Neuronal stem cell (in vitro differentiated cells): ENCODE measurements around the gene PFKFB3.

Experiments used
- DNase-seq: peaks from one replicate; pipeline ENCODE4 v3.0.0-alpha.2; 2013; ENCODE audit warnings: low spot score
- H2AFZ ChIP-seq: one replicate; pipeline ENCODE4 v1.6.1; 2013; ENCODE audit warnings: mild to moderate bottlenecking, low read length, inconsistent platforms
- H2AK5ac ChIP-seq: 2 replicates; pipeline ENCODE4 v1.6.1; 2013; ENCODE audit warnings: low read depth, mild to moderate bottlenecking, inconsistent platforms, low read length, moderate library complexity, mixed read lengths
- H2BK120ac ChIP-seq: 2 replicates; pipeline ENCODE4 v1.6.1; 2013; ENCODE audit warnings: low read depth, mild to moderate bottlenecking, inconsistent platforms, low read length, moderate library complexity, mixed read lengths
- H2BK12ac ChIP-seq: one replicate; pipeline ENCODE4 v1.6.1; 2013; ENCODE audit warnings: low read length, inconsistent platforms
- H2BK15ac ChIP-seq: 2 replicates; pipeline ENCODE4 v1.6.1; 2013; ENCODE audit warnings: mild to moderate bottlenecking, low read length, inconsistent platforms, mixed read lengths
- H2BK5ac ChIP-seq: one replicate; pipeline ENCODE4 v1.6.1; 2013; ENCODE audit warnings: inconsistent platforms, mild to moderate bottlenecking, low read length, moderate library complexity
- H3K14ac ChIP-seq: one replicate; pipeline ENCODE4 v1.6.1; 2013; ENCODE audit warnings: low read length, inconsistent platforms
- H3K18ac ChIP-seq: 2 replicates; pipeline ENCODE4 v1.6.1; 2013; ENCODE audit warnings: low read length, inconsistent platforms
- H3K23ac ChIP-seq: 2 replicates; pipeline ENCODE4 v1.6.1; 2013; ENCODE audit warnings: low read depth, mild to moderate bottlenecking, mixed read lengths, low read length, inconsistent platforms; ENCODE audit not compliant: poor library complexity
- H3K27ac ChIP-seq: replicated peaks from 3 replicates; pipeline ENCODE4 v1.5.1; 2013; ENCODE audit warnings: low read length, inconsistent platforms
- H3K27me3 ChIP-seq, 3 experiments: 2 replicates each; pipeline ENCODE4 v1.6.1; 2013; ENCODE audit warnings: low read length in 3 of 3, mild to moderate bottlenecking in 2 of 3, inconsistent platforms in 1 of 3, low read depth in 1 of 3, mixed read lengths in 1 of 3, moderate library complexity in 1 of 3; ENCODE audit not compliant: control insufficient read depth in 3 of 3, insufficient read depth in 3 of 3
- H3K36me3 ChIP-seq, 2 donors: replicated peaks in 1 of 2; 2 replicates each; pipeline ENCODE4 v1.6.1; 2013; ENCODE audit warnings: low read length in 2 of 2; ENCODE audit not compliant: control insufficient read depth in 2 of 2, insufficient read depth in 2 of 2
- H3K4ac ChIP-seq: 2 replicates; pipeline ENCODE4 v1.6.1; 2013; ENCODE audit warnings: inconsistent platforms, mild to moderate bottlenecking, low read length, moderate library complexity
- H3K4me1 ChIP-seq, 2 donors: 1 replicate in 1 of 2; 2 replicates in 1 of 2; pipeline ENCODE4 v1.6.1; 2013; ENCODE audit warnings: low read length in 2 of 2, low read depth in 1 of 2; ENCODE audit not compliant: control insufficient read depth in 2 of 2, insufficient read depth in 1 of 2
- H3K4me2 ChIP-seq: one replicate; pipeline ENCODE4 v1.6.1; 2013; ENCODE audit warnings: mild to moderate bottlenecking, low read length, inconsistent platforms; ENCODE audit not compliant: insufficient read depth, poor library complexity, severe bottlenecking
- H3K4me3 ChIP-seq, 2 donors: 2 replicates each; pipeline ENCODE4 v1.5.1; 2013; ENCODE audit warnings: low read length in 2 of 2, mild to moderate bottlenecking in 2 of 2, inconsistent platforms in 1 of 2, moderate library complexity in 1 of 2
- H3K79me1 ChIP-seq: one replicate; pipeline ENCODE4 v1.6.1; 2013; ENCODE audit warnings: low read depth, mild to moderate bottlenecking, inconsistent platforms, low read length, moderate library complexity
- H3K9ac ChIP-seq: one replicate; pipeline ENCODE4 v1.6.1; 2013; ENCODE audit warnings: mild to moderate bottlenecking, low read depth, low read length, inconsistent platforms; ENCODE audit not compliant: poor library complexity
- H3K9me3 ChIP-seq, 2 donors: replicated peaks in 1 of 2; 2 replicates each; pipeline versions ENCODE3 to v1.6.1; 2013; ENCODE audit warnings: low read length in 2 of 2, mild to moderate bottlenecking in 2 of 2, inconsistent platforms in 1 of 2, low read depth in 1 of 2, mixed read lengths in 1 of 2, moderate library complexity in 1 of 2; ENCODE audit not compliant: control insufficient read depth in 2 of 2, insufficient read depth in 1 of 2
- H4K8ac ChIP-seq: one replicate; pipeline ENCODE4 v1.6.1; 2013; ENCODE audit warnings: low read depth, mild to moderate bottlenecking, inconsistent platforms, low read length, moderate library complexity
- H4K91ac ChIP-seq: one replicate; pipeline ENCODE4 v1.6.1; 2013; ENCODE audit warnings: low read length, low read depth, mild to moderate bottlenecking, inconsistent platforms; ENCODE audit not compliant: poor library complexity
- WGBS, 2 donors: extraction: QIAGEN DNeasy Blood & Tissue Kit; methylation state at CpG; one replicate each; pipeline ENCODE4 v1.1.7; 2013; ENCODE audit warnings: missing lambda C conversion rate in 2 of 2, mixed read lengths in 1 of 2; ENCODE audit not compliant: insufficient read length in 2 of 2, insufficient replicate concordance in 1 of 2; ENCODE audit errors: extremely low coverage in 2 of 2; 5-methylcytosine and 5-hydroxymethylcytosine counted together

PFKFB3 gene

DNA sequence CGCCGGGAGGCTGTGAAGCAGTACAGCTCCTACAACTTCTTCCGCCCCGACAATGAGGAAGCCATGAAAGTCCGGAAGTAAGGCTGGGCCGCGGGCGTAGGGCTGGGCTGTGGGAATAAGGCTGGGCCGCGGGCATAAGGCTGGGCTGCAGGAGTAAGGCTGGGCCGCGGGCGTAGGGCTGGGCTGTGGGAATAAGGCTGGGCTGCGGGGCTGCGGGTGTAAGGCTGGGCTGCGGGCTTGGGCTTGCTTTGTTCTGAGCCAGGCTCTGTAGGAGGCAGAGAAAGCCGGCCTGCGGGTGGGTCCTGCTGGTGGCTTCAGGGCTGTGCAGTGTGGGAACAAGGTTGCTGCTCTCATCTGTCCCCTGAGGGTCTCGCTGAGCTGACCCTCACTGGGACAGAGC lies 12.5 kb downstream of the PFKFB3 start:
- peaks cover 45 to 71% of the 10 kb centered on the region in 2 donors for H3K36me3 ChIP-seq
- H3K27me3 ChIP-seq, result no peaks in the 10 kb centered on the region
- H2AFZ ChIP-seq, result no peak overlapping the region
- no peak overlapping the region for H3K9ac ChIP-seq
- no peak overlapping the region for H3K4me3 ChIP-seq
- peak overlapping the region; percentile 56 for H2BK5ac ChIP-seq
- no peak overlapping the region for H3K18ac ChIP-seq
- H4K91ac ChIP-seq, result no peak overlapping the region
- H3K23ac ChIP-seq, result peak overlapping the region; percentile 17
- H3K27ac ChIP-seq, result no peak overlapping the region
- no peak overlapping the region for H2AK5ac ChIP-seq
- peaks cover 12% of the 10 kb centered on the region for H3K79me1 ChIP-seq
- H2BK12ac ChIP-seq, result no peak overlapping the region
- no peak overlapping the region for H2BK15ac ChIP-seq
- peaks cover 13 to 26% of the 10 kb centered on the region in 2 donors for H3K4me1 ChIP-seq
- H3K4ac ChIP-seq, result no peak overlapping the region
- no peak overlapping the region for H3K4me2 ChIP-seq
- no peak overlapping the region for H4K8ac ChIP-seq
- no peak overlapping the region for H3K14ac ChIP-seq
- no CpG with 5 or more reads among the region's 19 CpGs for WGBS, 2 donors
- DNase-seq, result no peak
- H3K9me3 ChIP-seq, result peaks cover 0 to 3% of the 10 kb centered on the region in 2 donors
- no peak overlapping the region for H2BK120ac ChIP-seq

DNA sequence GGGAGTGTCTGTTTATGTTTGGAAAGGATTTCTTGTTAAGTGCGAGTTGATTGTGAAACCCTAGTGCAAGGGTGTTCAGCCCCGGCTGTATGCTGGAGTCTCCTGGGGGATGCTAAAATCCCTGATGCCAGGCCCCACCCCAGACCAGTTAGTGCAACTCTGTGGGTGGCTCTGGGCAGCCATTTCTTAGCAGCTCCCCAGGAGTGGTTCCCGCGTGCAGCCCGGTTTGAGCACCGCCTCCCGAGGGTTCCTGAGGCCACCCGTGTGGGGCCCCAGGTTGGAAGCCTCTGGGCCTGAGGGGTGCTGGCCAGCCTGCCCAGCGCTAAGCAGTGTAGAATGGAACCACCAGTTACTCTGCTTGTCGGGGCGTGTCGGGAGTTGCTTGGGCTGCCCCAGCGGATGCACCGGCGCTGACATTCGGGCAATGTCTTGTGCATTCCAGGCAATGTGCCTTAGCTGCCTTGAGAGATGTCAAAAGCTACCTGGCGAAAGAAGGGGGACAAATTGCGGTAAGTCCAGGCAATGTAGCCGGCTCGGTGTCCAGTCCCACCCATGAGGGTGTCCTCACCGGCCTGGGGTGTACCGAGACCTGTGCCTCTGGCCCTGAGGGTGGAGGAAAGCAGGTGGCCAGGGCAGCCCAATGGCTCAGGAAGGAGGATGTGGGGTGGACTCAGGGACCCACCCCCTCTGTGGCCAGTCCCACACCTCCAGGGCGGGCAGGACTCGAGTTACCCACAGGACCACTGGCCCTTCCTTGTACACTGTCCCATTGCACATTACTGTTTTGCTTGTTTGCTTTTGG lies 13.2 kb downstream of the PFKFB3 start:
- Histone ChIP-seq H4K91ac (no peak overlapping the region), H2BK120ac (no peak overlapping the region), H4K8ac (no peak overlapping the region), H2BK15ac (no peak overlapping the region), H3K4me3 (no peak overlapping the region), H3K79me1 (peaks cover 15% of the 10 kb centered on the region), H2AFZ (no peak overlapping the region), H3K23ac (no peak overlapping the region), H3K4me1 (peaks cover 12 to 25% of the 10 kb centered on the region in 2 donors), H3K36me3 (peaks cover 50 to 77% of the 10 kb centered on the region in 2 donors), H3K4ac (no peak overlapping the region), H3K14ac (no peak overlapping the region), H2BK5ac (peak overlapping the region; percentile 56), H3K27me3 (no peaks in the 10 kb centered on the region), H3K9ac (no peak overlapping the region), H3K9me3 (peaks cover 0 to 3% of the 10 kb centered on the region in 2 donors), H3K18ac (no peak overlapping the region), H3K27ac (no peak overlapping the region), H2BK12ac (no peak overlapping the region), H2AK5ac (no peak overlapping the region), H3K4me2 (no peak overlapping the region)
- no peak for DNase-seq
- no CpG with 5 or more reads among the region's 24 CpGs for WGBS, 2 donors

DNA sequence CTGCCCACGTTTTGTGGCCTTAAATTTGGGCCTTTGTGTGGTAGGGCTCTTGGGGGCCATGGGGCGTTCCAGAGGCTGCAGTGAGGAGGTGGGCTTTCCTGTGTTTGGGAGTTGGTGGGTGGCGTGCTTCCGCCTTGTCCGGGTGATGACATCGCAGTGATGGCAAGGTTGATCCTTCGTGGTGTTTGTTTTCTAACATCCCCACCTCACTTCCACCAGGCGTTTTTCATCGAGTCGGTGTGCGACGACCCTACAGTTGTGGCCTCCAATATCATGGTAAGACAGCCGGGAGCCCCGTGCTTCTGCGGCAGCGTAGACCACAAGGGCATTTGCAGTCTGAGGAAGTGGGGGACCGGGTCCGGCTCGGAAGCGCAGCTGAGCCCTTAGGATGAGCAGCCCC lies 14.2 kb downstream of the PFKFB3 start:
- Histone ChIP-seq H3K4me3 (no peak overlapping the region), H2AFZ (no peak overlapping the region), H2BK5ac (no peak overlapping the region), H4K91ac (no peak overlapping the region), H3K14ac (no peak overlapping the region), H3K79me1 (peaks cover 15% of the 10 kb centered on the region), H3K4me1 (peaks cover 1 to 14% of the 10 kb centered on the region in 2 donors), H2BK120ac (no peak overlapping the region), H2BK12ac (no peak overlapping the region), H3K4me2 (no peak overlapping the region), H3K18ac (no peak overlapping the region), H3K36me3 (peaks cover 61 to 88% of the 10 kb centered on the region in 2 donors), H3K27me3 (no peaks in the 10 kb centered on the region), H4K8ac (no peak overlapping the region), H3K4ac (no peak overlapping the region), H2AK5ac (no peak overlapping the region), H3K23ac (peak overlapping the region; percentile 67), H3K27ac (no peak overlapping the region), H2BK15ac (no peak overlapping the region), H3K9me3 (peaks cover 0 to 3% of the 10 kb centered on the region in 2 donors), H3K9ac (no peak overlapping the region)
- no peak for DNase-seq
- no CpG with 5 or more reads among the region's 20 CpGs for WGBS, 2 donors

DNA sequence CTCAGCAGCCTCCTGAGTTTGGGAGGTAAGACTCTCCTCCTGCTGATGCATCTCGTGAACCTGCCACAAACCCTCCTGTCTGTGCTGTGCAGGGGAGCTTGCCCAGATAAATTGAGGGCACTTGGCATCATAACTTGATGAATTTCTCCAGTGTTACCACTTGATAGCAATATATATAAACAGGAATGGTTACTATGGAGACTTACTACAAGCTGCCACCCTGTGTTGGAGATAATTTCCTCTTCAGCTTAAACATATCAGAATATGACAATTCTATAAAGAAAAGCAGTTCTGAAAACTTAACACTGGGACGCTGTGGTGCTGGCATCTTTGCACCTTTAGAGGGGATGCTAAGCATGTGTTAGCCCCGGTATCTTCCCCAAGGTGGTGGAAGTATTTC lies 14.9 kb downstream of the PFKFB3 start:
- Histone ChIP-seq H3K4me1 (peaks cover 0 to 10% of the 10 kb centered on the region in 2 donors), H3K4me2 (no peak overlapping the region), H3K9ac (no peak overlapping the region), H3K79me1 (peaks cover 13% of the 10 kb centered on the region), H2AFZ (no peak overlapping the region), H3K4ac (no peak overlapping the region), H2BK120ac (no peak overlapping the region), H2AK5ac (no peak overlapping the region), H3K36me3 (peaks cover 67 to 95% of the 10 kb centered on the region in 2 donors), H2BK15ac (no peak overlapping the region), H3K18ac (no peak overlapping the region), H2BK12ac (no peak overlapping the region), H3K27ac (no peak overlapping the region), H3K23ac (peak overlapping the region; percentile 62), H2BK5ac (no peak overlapping the region), H4K8ac (no peak overlapping the region), H3K4me3 (no peak overlapping the region), H3K27me3 (no peaks in the 10 kb centered on the region), H4K91ac (no peak overlapping the region), H3K14ac (no peak overlapping the region), H3K9me3 (peaks cover 0 to 3% of the 10 kb centered on the region in 2 donors)
- no peak for DNase-seq
- no CpG with 5 or more reads among the region's 3 CpGs for WGBS, 2 donors
